Stomach (tissue), 9 donors: ENCODE results near the gene COLQ. TPM values are rescaled to one million over a fixed set of nuclear protein-coding genes. Genes with fewer than 3 reads are reported as not detected.

Experiments
- DNase-seq, 2 donors: peaks; one replicate each; pipeline versions ENCODE4 v3.0.0 to v3.0.0-alpha.2; 2013 to 2019
- H3K27ac ChIP-seq, 5 donors: fragments of 200-600 bp in 4 of 5; sonication (generic) in 4 of 5; one replicate each; pipeline ENCODE4 v1.5.1; 2013 to 2019; ENCODE audit warnings: mild to moderate bottlenecking in 1 of 5, moderate library complexity in 1 of 5
- H3K27me3 ChIP-seq, 3 donors: fragments of 200-600 bp; sonication (generic); one replicate each; pipeline ENCODE4 v1.5.1; 2017 to 2019; ENCODE audit warnings: mixed run types in 1 of 3
- H3K36me3 ChIP-seq, 4 donors: fragments of 200-600 bp; sonication (generic); 1 replicate in 3 of 4; 2 replicates in 1 of 4; pipeline ENCODE4 v1.5.1; 2016 to 2019
- H3K4me1 ChIP-seq, 4 donors: fragments of 200-600 bp; sonication (generic); one replicate each; pipeline ENCODE4 v1.5.1; 2016 to 2019
- H3K4me3 ChIP-seq, 4 donors: fragments of 200-600 bp; sonication (generic) in 3 of 4; one replicate each; pipeline ENCODE4 v1.5.1; 2016 to 2019; ENCODE audit warnings: mild to moderate bottlenecking in 1 of 4
- H3K9me3 ChIP-seq, 4 donors: fragments of 200-600 bp; sonication (generic); one replicate each; pipeline ENCODE4 v1.5.1; 2016 to 2019
- EP300 ChIP-seq: sonication (generic); formaldehyde crosslinking; IDR thresholded peaks from one replicate; pipeline ENCODE4 v1.6.1; 2017; ENCODE audit warnings: antibody characterized with exemption
- POLR2A ChIP-seq, 4 donors: fragments of 450-650 bp; IDR thresholded peaks; one replicate each; pipeline ENCODE4 v1.6.1; 2016; ENCODE audit warnings: antibody characterized with exemption in 4 of 4, control low read depth in 2 of 4, mild to moderate bottlenecking in 1 of 4, moderate library complexity in 1 of 4
- POLR2AphosphoS5 ChIP-seq, 3 donors: sonication (generic); formaldehyde crosslinking; IDR thresholded peaks; one replicate each; pipeline ENCODE4 v1.6.1; 2016; ENCODE audit warnings: antibody characterized with exemption in 3 of 3
- WGBS, 5 donors: extraction: QIAGEN DNeasy Blood & Tissue Kit in 3 of 5; methylation state at CpG; one replicate each; pipeline versions ENCODE4 v1.1.5 to v1.1.7; 2013 to 2018; 5-methylcytosine and 5-hydroxymethylcytosine counted together
- intact Hi-C: fragments of 100-400 bp; cut with DNase I; formaldehyde crosslinking; loops from one replicate; pipeline ENCODE4 v1.15.1; 2023; ENCODE audit warnings: low total_unique reads
- polyA plus RNA-seq, 3 donors: library from polyadenylated mRNA; stranded (reverse); fragments of 200-250 nt; gene quantifications; one replicate each; pipeline ENCODE4 v1.2.3, GENCODE V29; 2013
- small RNA-seq, 4 donors: library from RNA; depleted of rRNA; stranded (forward); fragments of <200 nt; gene quantifications; one replicate each; pipeline ENCODE3, GENCODE V24; 2016
- total RNA-seq, 5 donors: library from RNA; depleted of rRNA; stranded (reverse); fragments of >200 nt; gene quantifications; one replicate each; pipeline versions ENCODE4 v1.1.0 to v1.2.3, GENCODE V29; 2014 to 2016
- TF ChIP-seq, protein P1 (sequence below), 7 experiments: fragments of 450-650 bp in 4 of 7; fragments of 200-600 bp in 3 of 7; sonication (generic) in 3 of 7; IDR thresholded peaks; one replicate each; pipeline ENCODE4 v1.5.1; 2016 to 2019; ENCODE audit warnings: antibody characterized with exemption in 7 of 7, control low read depth in 2 of 7, mild to moderate bottlenecking in 1 of 7
- donor health status: healthy with polysubstance abuse.
- donor health status: Bipolar disorder and iron deficiency.
- donor health status: healthy.

Gene COLQ
- total and polyA plus RNA-seq, 8 donors, result 0.29 to 5.3 (median 1.2) TPM; not detected in 1

DNA sequence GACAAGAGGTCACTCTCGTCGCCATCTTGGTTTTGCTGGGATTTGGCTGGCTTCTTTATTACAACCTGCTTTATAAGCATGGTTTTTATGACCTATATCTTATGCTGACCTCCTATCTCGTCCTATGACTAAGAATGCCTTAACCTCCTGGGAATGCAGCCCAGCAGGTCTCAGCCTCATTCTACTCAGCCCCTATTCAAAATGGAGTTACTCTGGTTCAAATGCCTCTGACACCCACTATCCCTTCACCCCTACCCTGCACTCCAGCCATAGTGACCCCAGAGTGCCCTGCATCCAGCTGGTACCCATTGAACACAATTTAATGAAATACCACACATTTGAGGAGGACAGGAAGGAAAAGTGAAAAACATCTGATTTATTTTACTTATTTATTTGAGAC is 117.5 kb downstream of the COLQ start:
- DNase-seq, result no peak
- intact Hi-C loops, result no loop called here
- no peak for TF ChIP-seq POLR2A (IDR thresholded peaks at IDR 0.05)
- no peak for TF ChIP-seq POLR2AphosphoS5 (IDR thresholded peaks at IDR 0.05)
- TF ChIP-seq EP300, result no peak
- TF ChIP-seq, protein P1, sequence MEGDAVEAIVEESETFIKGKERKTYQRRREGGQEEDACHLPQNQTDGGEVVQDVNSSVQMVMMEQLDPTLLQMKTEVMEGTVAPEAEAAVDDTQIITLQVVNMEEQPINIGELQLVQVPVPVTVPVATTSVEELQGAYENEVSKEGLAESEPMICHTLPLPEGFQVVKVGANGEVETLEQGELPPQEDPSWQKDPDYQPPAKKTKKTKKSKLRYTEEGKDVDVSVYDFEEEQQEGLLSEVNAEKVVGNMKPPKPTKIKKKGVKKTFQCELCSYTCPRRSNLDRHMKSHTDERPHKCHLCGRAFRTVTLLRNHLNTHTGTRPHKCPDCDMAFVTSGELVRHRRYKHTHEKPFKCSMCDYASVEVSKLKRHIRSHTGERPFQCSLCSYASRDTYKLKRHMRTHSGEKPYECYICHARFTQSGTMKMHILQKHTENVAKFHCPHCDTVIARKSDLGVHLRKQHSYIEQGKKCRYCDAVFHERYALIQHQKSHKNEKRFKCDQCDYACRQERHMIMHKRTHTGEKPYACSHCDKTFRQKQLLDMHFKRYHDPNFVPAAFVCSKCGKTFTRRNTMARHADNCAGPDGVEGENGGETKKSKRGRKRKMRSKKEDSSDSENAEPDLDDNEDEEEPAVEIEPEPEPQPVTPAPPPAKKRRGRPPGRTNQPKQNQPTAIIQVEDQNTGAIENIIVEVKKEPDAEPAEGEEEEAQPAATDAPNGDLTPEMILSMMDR (IDR thresholded peaks at IDR 0.05), result no peak

GRCh38 chr3:15403495-15403894 is 118.0 kb downstream of the COLQ start:
- 45 to 69% (median 56%) methylated on average over 3 of the region's 3 CpGs for WGBS, 5 donors
- H3K27me3 ChIP-seq, result no peaks in the 10 kb centered on the region
- no peak overlapping the region for H3K4me3 ChIP-seq
- H3K9me3 ChIP-seq, result no peaks in the 10 kb centered on the region
- DNase-seq, result peak in 1 of 2 donors; percentile 49
- TF ChIP-seq POLR2A (IDR thresholded peaks at IDR 0.05) (no peak), POLR2AphosphoS5 (IDR thresholded peaks at IDR 0.05) (no peak), EP300 (no peak)
- TF ChIP-seq, protein P1 (IDR thresholded peaks at IDR 0.05), result no peak
- H3K36me3 ChIP-seq, result peaks cover 0 to 5% (median 2%) of the 10 kb centered on the region in 4 donors
- no peaks in the 10 kb centered on the region for H3K4me1 ChIP-seq
- H3K27ac ChIP-seq, result no peak overlapping the region
- intact Hi-C loops, result no loop called here

More for the DNA sequence above, 117.5 kb downstream of the COLQ start:
- WGBS, 5 donors, result 74 to 89% (median 88%) methylated on average over 3 of the region's 3 CpGs
- no peaks in the 10 kb centered on the region for H3K27me3 ChIP-seq
- H3K27ac ChIP-seq, result no peak overlapping the region
- no peaks in the 10 kb centered on the region for H3K9me3 ChIP-seq
- H3K4me1 ChIP-seq, result no peaks in the 10 kb centered on the region
- no peak overlapping the region for H3K4me3 ChIP-seq
- peaks cover 0 to 9% (median 3%) of the 10 kb centered on the region in 4 donors for H3K36me3 ChIP-seq

GRCh38 chr3:15401936-15402335 is 119.6 kb downstream of the COLQ start:
- no peak for DNase-seq
- WGBS, 5 donors, result 79 to 89% (median 87%) methylated on average over 4 of the region's 4 CpGs
- Histone ChIP-seq H3K27me3 (no peaks in the 10 kb centered on the region), H3K4me3 (no peak overlapping the region), H3K4me1 (no peaks in the 10 kb centered on the region), H3K9me3 (peaks cover 0 to 5% (median 0%) of the 10 kb centered on the region in 4 donors), H3K36me3 (peaks cover 0 to 6% (median 2%) of the 10 kb centered on the region in 4 donors), H3K27ac (no peak overlapping the region)
- intact Hi-C loops, result no loop called here
- no peak for TF ChIP-seq EP300
- no peak for TF ChIP-seq POLR2A (IDR thresholded peaks at IDR 0.05)
- TF ChIP-seq, protein P1 (IDR thresholded peaks at IDR 0.05), result no peak
- no peak for TF ChIP-seq POLR2AphosphoS5 (IDR thresholded peaks at IDR 0.05)

Small RNA genes within 50 kb of the gene (small RNA-seq; reads per million reads assigned to genes)
- 0 reads per million in 4 donors for gene MIR4270
- gene RN7SL110P, result 0 reads per million in 4 donors
- gene RNU6-1024P, result 0 reads per million in 4 donors

Other genes with a start within 250 kb of the COLQ start
- gene SH3BP5, start 189.1 kb downstream of the COLQ start, total RNA-seq, result 10 to 100 TPM in 4 of 5 donors, 1 to 10 TPM in 1; 1.8 to 43.7 (median 27.5) TPM
- gene SH3BP5, start 189.1 kb downstream of the COLQ start, polyA plus RNA-seq, result 10 to 100 TPM; 12.5 to 16.5 (median 13.0) TPM
- 10 to 100 TPM in 1 of 5 donors, 1 to 10 TPM in 3, under 1 TPM in 1; 0.29 to 35.8 (median 5.9) TPM for gene METTL6, start 94.2 kb downstream of the COLQ start, total RNA-seq
- gene METTL6, start 94.2 kb downstream of the COLQ start, polyA plus RNA-seq, result 10 to 100 TPM in 2 of 3 donors, 1 to 10 TPM in 1; 6.8 to 14.5 (median 11.5) TPM
- 10 to 100 TPM in 4 of 5 donors, 1 to 10 TPM in 1; 1.8 to 62.9 (median 29.5) TPM for gene EAF1, start 94.1 kb downstream of the COLQ start, total RNA-seq
- gene EAF1, start 94.1 kb downstream of the COLQ start, polyA plus RNA-seq, result 1 to 10 TPM; 3.2 to 8.2 (median 8.1) TPM
- gene HACL1, start 79.9 kb upstream of the COLQ start, total RNA-seq, result 10 to 100 TPM; 18.1 to 46.7 (median 34.1) TPM
- gene HACL1, start 79.9 kb upstream of the COLQ start, polyA plus RNA-seq, result 10 to 100 TPM; 13.9 to 21.7 (median 14.7) TPM
- 100 to 1,000 TPM in 1 of 5 donors, 10 to 100 TPM in 3, 1 to 10 TPM in 1; 2.9 to 102 (median 23.0) TPM for gene BTD, start 80.0 kb upstream of the COLQ start, total RNA-seq
- 10 to 100 TPM in 2 of 3 donors, 1 to 10 TPM in 1; 8.1 to 12.5 (median 10.3) TPM for gene BTD, start 80.0 kb upstream of the COLQ start, polyA plus RNA-seq